DOHH2 (cell line): Measurements from ENCODE around the gene PRR23E.

Source experiments
- H3F3A ChIP-seq: fragments of 200-600 bp; sonication (generic), shearing (Covaris generic); 2 replicates; pipeline ENCODE4 v1.6.0; 2016; ENCODE audit warnings: antibody characterized with exemption, mild to moderate bottlenecking; ENCODE audit not compliant: control insufficient read depth, insufficient read depth
- H3K27ac ChIP-seq: fragments of 200-600 bp; sonication (generic); 2 replicates; pipeline ENCODE4 v1.5.1; 2014; ENCODE audit warnings: low read depth, mild to moderate bottlenecking, low read length, moderate library complexity
- H3K27me3 ChIP-seq: fragments of 200-600 bp; sonication (generic); 2 replicates; pipeline ENCODE4 v1.6.1; 2014; ENCODE audit warnings: mild to moderate bottlenecking, low read length, mixed read lengths; ENCODE audit not compliant: control insufficient read depth
- H3K36me3 ChIP-seq: fragments of 200-600 bp; sonication (generic); 2 replicates; pipeline ENCODE4 v1.6.1; 2014; ENCODE audit warnings: mild to moderate bottlenecking, low read length, moderate library complexity, mixed read lengths; ENCODE audit not compliant: control insufficient read depth
- H3K4me1 ChIP-seq: fragments of 200-600 bp; sonication (generic); 2 replicates; pipeline ENCODE4 v1.6.1; 2014; ENCODE audit warnings: mild to moderate bottlenecking, low read length, mixed read lengths; ENCODE audit not compliant: control insufficient read depth
- H3K4me2 ChIP-seq: fragments of 200-600 bp; sonication (generic); 2 replicates; pipeline ENCODE4 v1.6.0; 2014; ENCODE audit warnings: mild to moderate bottlenecking, low read length, moderate library complexity
- H3K4me3 ChIP-seq: fragments of 200-600 bp; sonication (generic); 2 replicates; pipeline ENCODE4 v1.5.1; 2014; ENCODE audit warnings: mild to moderate bottlenecking, low read length, mixed read lengths
- H3K79me2 ChIP-seq: fragments of 200-600 bp; sonication (generic); 2 replicates; pipeline ENCODE4 v1.6.1; 2014; ENCODE audit warnings: mild to moderate bottlenecking, low read length, mixed read lengths; ENCODE audit not compliant: control insufficient read depth
- H3K9me2 ChIP-seq: fragments of 200-600 bp; sonication (generic); replicated peaks from 2 replicates; pipeline ENCODE4 v1.6.1; 2014; ENCODE audit warnings: mild to moderate bottlenecking, low read length, mixed read lengths; ENCODE audit not compliant: control insufficient read depth
- H3K9me3 ChIP-seq: fragments of 200-600 bp; sonication (generic); 2 replicates; pipeline ENCODE4 v1.6.1; 2014; ENCODE audit warnings: antibody characterized with exemption, low read length, mixed read lengths; ENCODE audit not compliant: control insufficient read depth, insufficient read depth
- H4K20me1 ChIP-seq: fragments of 200-600 bp; sonication (generic); 2 replicates; pipeline ENCODE4 v1.6.0; 2014; ENCODE audit warnings: low read depth, mild to moderate bottlenecking, antibody characterized with exemption, low read length, moderate library complexity; ENCODE audit not compliant: control insufficient read depth, insufficient read depth
- EZH2phosphoT487 ChIP-seq: fragments of 200-600 bp; sonication (generic); IDR thresholded peaks from 2 replicates; pipeline ENCODE4 v1.6.1; 2017; ENCODE audit warnings: borderline replicate concordance, mild to moderate bottlenecking, antibody characterized with exemption, low read length, moderate library complexity, mixed read lengths
- TF ChIP-seq, protein P1 (sequence below): fragments of 200-600 bp; sonication (generic); IDR thresholded peaks from one replicate; pipeline ENCODE4 v1.5.1; 2014; ENCODE audit warnings: antibody characterized with exemption, mild to moderate bottlenecking, low read depth, low read length; ENCODE audit not compliant: poor library complexity, severe bottlenecking

PRR23E gene

DNA sequence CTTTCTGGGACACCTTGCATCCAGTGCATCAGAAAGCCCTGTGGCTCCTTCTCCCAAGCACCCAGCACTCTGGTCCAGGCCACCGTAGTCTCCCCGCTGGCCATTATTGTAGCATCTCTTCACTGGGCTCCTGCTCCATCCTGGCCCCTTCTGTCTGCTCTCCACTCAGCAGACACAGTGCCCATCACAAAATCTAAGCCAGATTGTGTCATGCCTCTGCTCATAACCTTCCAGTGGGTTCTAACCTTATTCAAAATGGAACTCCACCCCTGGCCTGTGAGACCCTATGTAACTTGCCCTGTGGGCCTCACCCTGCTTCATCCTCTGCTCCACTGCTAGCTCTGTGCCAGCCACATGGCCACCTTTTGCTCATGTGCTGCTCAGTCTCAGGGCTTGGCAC is 31.7 kb upstream of the PRR23E start:
- Histone ChIP-seq H4K20me1 (no peaks in the 10 kb centered on the region), H3K9me2 (no peaks in the 10 kb centered on the region; the same call in 1 of the 2 replicates), H3F3A (no peaks in the 10 kb centered on the region), H3K36me3 (no peaks in the 10 kb centered on the region), H3K4me2 (no peak overlapping the region), H3K9me3 (no peaks in the 10 kb centered on the region; the same call in 1 of the 2 replicates), H3K27ac (no peak overlapping the region), H3K4me3 (no peak overlapping the region), H3K4me1 (no peaks in the 10 kb centered on the region), H3K79me2 (no peaks in the 10 kb centered on the region), H3K27me3 (no peaks in the 10 kb centered on the region)
- no peak for TF ChIP-seq EZH2phosphoT487
- TF ChIP-seq, protein P1, sequence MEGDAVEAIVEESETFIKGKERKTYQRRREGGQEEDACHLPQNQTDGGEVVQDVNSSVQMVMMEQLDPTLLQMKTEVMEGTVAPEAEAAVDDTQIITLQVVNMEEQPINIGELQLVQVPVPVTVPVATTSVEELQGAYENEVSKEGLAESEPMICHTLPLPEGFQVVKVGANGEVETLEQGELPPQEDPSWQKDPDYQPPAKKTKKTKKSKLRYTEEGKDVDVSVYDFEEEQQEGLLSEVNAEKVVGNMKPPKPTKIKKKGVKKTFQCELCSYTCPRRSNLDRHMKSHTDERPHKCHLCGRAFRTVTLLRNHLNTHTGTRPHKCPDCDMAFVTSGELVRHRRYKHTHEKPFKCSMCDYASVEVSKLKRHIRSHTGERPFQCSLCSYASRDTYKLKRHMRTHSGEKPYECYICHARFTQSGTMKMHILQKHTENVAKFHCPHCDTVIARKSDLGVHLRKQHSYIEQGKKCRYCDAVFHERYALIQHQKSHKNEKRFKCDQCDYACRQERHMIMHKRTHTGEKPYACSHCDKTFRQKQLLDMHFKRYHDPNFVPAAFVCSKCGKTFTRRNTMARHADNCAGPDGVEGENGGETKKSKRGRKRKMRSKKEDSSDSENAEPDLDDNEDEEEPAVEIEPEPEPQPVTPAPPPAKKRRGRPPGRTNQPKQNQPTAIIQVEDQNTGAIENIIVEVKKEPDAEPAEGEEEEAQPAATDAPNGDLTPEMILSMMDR = no peak

DNA sequence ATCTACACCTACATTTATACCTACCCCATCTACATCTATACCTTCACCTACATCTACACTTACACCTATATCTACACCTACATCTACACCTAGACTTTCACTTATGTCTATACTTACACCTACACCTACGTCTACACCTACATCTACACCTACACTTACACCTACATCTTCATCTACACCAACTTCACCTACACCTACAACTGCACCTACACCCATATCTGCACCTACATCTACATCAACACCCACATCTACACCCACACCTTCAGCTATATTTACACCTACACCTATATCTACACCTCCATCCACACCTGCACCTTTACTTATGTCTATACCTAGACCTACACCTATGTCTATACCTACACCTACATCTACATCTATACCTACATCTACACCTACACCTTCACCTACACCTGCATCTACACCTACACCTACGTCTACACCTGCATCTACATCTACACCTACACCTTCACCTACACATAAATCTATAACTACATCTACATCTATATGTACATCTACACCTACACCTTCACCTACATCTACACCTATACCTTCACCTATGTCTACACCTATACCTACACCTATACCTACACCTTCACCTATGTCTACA is 30.9 kb upstream of the PRR23E start:
- TF ChIP-seq, protein P1 = no peak
- no peak for TF ChIP-seq EZH2phosphoT487
- no peaks in the 10 kb centered on the region for H3K36me3 ChIP-seq
- H3K27ac ChIP-seq = no peak overlapping the region
- no peaks in the 10 kb centered on the region; the same call in 1 of the 2 replicates for H3K9me2 ChIP-seq
- H4K20me1 ChIP-seq = no peaks in the 10 kb centered on the region
- no peaks in the 10 kb centered on the region for H3K4me1 ChIP-seq
- H3K4me3 ChIP-seq = no peak overlapping the region
- H3K27me3 ChIP-seq = no peaks in the 10 kb centered on the region
- no peaks in the 10 kb centered on the region for H3F3A ChIP-seq
- H3K9me3 ChIP-seq = no peaks in the 10 kb centered on the region; the same call in 1 of the 2 replicates
- no peaks in the 10 kb centered on the region for H3K79me2 ChIP-seq
- no peak overlapping the region for H3K4me2 ChIP-seq

DNA sequence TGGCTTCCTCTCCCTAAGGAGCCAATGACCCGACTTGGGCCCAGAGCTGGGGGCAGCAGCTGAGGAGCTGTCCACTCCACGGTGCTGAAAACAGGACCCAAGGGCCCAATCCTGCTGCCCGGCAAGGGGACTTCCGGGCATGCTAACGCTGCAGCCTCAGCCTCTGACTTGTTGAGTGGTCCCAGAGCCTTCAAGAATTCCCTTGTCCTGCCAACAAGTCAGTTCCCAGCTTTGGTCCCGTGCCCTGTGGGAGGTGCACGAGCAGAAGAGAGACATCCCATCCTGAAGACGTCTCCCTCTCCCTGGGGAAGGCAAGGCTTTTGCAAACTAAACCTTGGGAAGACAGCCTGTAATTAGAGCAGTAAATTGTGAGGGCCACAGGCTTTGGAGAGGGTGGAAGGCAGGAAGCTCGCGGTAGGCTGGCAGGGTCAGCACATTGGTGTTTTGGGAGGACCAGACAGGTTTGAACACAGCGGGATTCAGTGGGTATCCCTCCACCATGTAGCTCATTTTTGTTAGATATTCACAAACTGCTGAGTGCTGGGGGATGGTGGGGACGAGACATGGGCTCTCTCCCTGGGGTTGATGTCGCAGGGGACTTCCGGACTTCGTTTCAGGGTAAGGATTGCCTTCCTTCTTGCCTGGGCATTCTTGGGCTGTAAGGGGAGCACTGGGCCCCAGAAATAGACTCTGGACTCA is 29.8 kb upstream of the PRR23E start:
- H3K4me1 ChIP-seq = no peaks in the 10 kb centered on the region
- H3F3A ChIP-seq = no peaks in the 10 kb centered on the region
- no peak overlapping the region for H3K4me3 ChIP-seq
- no peaks in the 10 kb centered on the region for H4K20me1 ChIP-seq
- H3K9me3 ChIP-seq = no peaks in the 10 kb centered on the region; the same call in 1 of the 2 replicates
- H3K79me2 ChIP-seq = no peaks in the 10 kb centered on the region
- no peak overlapping the region for H3K4me2 ChIP-seq
- no peak for TF ChIP-seq EZH2phosphoT487
- TF ChIP-seq, protein P1 = no peak
- no peaks in the 10 kb centered on the region for H3K36me3 ChIP-seq
- H3K9me2 ChIP-seq = no peaks in the 10 kb centered on the region; the same call in 1 of the 2 replicates
- H3K27ac ChIP-seq = no peak overlapping the region
- no peaks in the 10 kb centered on the region for H3K27me3 ChIP-seq
